Stimulated activated CD4-positive, alpha-beta T cell treated with anti-CD3 and anti-CD28 coated beads, Interleukin-4, amount 100 ng/mL, for 48 hours (primary cell): Measurements from ENCODE around the gene TESMIN.

Experiments
- DNase-seq, 2 donors: peaks; one replicate each; pipeline ENCODE4 v3.0.0-alpha.2; 2020; ENCODE audit warnings: low read depth in 2 of 2

Gene TESMIN

DNA sequence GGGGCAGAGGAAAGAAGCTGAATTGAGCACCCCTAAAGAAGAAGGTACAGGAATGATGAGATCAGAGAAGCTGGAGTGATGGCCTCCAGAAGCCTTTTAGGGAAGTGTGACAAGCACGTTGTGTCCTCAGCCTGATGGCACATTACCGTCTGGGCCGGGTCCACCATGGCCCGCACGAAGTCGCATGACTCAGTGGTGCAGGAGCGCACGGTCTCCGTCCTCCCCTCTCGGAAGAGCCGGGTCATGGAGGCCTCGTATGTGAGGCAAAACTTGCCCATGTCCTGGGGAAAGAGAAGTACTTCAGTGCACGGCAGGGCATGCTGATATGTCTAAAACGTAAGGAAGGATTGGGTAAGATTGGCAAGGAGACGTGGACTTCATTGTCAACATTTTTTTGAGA is 11.2 kb upstream of the TESMIN start:
- DNase-seq = no peak

DNA sequence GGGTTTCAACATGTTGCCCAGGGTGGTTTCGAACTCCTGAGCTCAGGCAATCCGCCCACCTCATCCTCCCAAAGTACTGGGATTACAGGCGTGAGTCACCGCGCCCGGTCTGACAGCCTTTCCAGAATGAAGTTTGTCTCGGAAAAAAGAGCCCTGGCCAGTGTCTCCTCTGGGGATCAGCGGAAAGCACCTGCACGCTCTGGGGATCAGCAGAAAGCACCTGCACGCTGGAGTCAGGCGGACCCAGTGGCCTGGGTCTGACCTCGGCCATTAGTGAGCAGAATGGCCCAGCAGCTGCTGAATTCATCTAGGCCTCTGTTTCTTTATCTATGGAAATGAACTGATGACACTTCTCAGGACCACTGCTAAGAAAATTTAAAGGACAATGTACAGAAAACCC is 10.5 kb upstream of the TESMIN start:
- DNase-seq = no peak

DNA sequence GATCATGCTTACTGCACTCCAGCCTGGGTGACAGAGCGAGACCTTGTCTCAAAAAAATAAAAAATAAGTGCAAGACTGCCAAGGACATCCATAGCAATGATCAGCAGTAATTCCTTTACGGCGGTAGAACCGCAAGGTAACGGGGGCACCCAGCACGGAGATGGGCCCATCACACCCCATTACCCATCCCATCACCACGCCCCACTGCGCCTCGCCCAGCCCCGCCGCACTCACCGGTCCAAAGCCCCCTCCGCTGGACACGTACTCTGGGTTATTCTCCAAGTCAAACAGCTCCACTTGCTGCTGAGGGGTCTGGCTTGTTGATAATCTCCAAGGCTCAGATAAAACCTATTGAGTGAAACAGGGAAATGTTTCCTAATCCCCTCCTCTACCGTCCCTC is 8.7 kb upstream of the TESMIN start:
- no peak for DNase-seq

DNA sequence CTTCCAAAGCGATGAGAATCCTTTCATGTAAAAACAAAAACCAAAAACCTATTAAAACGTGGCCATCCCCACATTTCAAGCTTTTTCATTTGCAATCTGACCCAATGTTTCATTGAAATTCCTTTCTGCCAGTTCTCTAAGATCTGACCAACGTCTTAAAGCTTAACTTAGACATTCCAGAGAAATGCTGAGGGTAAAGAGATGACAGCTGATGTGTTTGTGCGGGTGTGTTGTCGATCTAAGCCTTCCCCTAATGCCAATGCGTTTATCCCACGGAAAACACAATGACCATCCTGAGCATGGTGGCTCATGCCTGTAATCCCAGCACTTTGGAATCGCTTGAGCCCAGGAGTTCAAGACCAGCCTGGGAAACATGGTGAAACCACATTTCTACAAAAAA is 6.4 kb upstream of the TESMIN start:
- no peak for DNase-seq

DNA sequence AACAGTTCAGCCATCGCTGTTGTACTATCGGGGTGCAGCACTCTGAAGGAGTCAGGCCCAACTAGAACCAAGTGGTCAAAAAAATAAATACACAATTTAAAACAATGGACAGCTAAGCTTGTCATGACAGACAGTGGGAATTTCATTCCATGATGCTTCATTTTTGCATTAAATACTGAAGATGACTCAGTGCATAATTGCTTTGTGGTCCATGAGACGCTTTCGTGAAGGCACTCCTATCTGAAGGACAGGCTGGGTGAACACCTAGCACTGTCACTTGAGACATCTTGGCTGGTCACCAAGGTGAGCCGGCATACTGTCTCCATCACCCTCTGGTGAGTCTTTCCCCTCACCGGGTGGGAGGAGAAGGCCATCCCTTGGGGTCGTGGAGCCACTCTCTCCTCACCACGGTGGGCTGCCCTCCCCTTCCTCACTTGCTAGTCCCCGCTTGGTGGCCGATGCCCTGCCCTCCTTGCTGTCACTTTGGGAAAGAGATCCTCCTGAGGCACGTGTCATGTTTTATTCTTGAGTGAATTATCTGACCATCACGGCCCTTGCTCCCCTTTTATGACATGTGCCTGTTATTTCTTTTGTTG is 4.9 kb upstream of the TESMIN start:
- DNase-seq = no peak

DNA sequence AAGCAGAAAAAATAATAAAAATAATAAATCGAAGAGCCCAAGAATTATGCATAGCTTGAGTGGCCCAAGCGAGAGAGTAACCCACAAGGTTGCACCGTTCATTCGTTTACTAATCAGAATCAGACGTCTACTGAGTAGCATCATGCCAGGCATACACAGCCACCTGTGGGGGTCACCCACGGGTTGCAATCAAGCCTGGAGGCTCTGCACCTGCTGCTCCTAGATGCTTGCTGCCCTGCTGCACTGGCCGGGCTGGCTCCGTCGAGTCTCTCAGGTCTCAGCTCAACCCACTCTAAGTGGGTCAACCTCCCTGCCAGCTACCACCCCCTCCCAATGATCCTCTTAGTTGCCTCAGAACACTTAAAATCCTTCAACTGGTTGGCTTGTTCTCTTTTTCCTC is 2.0 kb upstream of the TESMIN start:
- DNase-seq = no peak

DNA sequence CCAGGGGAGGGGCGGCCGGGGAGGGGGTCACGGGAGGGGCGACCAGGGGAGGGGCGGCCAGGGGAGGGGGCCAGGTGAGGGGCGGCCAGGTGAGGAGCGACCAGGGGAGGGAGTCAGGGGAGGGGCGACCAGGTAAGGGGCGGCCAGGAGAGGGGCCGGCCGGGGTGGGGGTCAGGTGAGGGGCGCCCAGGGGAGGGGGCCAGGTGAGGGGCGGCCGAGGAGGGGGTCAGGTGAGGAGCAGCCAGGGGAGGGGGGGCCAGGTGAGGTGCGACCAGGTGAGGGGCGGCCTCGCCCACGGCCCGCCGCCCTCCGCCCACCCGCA is 355 bp downstream of the TESMIN start:
- no peak for DNase-seq

DNA sequence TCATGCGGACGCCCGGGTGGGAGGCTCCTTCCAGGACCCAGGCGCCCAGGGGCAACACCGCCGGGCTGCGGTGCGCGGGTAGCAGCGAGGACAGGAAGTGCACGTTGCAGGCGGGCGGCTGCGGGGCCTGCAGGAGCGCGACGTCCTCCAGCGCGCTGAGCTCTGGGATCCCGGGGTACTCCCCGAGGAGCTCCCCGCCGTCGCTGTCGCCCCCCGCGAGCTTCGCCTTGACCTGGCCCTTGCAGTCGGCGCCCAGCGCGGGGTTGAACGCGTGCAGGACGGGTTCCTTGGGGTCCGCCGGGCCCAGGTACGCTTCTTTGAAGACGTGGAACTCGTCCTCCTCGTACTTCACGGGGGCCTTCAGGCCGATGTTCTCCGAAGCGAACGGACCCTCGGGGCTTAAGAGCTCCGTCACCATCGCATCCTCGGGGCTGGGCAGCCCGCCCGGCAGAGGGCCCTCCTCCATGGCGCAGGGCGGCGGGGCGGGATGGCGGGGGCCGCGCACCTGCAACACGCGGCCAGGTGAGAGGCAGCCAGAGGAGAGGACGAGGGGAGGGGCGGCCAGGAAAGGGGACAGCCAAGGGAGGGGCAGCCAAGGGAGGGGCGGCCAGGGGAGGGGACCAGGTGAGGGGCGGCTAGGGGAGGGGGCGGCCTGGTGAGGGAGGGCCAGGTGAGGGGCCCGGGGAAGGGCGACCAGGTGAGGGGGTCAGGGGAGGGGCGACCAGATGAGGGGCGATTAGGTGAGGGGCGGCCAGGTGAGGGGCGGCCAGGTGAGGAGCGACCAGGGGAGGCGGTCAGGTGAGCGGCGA is 921 bp downstream of the TESMIN start:
- DNase-seq = no peak

DNA sequence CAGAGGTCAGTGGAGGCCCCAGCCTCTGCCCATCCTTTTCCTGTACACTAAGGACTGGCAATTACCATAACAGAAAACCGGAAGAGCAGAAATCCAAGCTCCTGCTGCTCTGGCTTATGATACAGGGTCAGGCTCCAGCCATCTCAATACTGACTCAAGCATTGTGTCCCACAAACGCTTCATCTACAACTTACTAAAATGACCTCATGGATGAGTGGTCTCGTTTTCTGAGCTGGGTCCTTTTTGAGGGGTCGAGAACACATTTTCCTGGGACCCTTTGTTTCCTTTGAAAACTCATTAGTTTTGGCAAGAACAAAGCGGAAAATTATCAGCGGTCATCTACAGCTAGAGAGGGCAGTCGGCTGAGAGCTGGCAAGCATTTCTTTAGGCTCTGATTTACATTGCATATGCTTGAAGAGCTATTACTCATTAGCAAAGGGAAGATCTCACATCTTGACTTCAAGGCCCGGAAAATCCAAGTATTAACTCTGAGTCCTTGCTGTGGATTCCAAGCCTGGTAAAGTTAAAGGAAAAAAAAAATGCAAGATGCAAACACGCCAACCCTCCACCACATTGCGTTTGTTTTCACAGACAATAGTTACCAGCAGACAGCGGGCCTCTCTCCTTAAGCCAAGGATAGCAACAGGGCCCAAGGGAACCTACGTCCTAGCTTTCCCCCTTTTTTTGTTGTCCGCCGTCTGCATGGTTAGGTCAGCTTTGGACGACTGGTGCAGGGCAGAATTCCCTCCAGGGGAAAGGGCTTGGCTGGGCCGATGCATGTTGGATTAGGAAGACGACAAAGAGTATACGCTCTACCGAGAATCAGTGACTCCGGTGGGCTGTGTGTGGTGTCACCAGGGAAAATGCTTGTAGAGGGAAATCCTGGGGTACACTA is 1.8 kb downstream of the TESMIN start:
- DNase-seq = no peak

DNA sequence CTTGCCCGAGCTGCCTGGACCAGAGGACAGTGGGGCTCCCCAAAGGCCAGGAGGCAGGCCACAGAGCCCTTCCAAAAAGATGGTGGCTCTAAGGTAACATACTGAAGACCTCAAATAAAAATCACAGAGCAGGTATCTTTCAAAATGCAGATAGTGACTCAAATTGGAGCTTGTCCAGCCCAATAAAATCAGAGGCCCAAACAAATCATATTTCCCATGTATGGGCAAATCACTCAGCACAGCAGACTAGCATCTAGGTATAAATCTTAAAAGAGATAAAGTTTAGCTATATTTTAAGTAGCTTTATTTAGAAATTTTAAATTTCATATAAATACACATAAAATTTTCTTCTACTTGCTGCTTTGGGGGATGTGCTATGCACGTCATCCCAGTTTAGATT is 3.3 kb downstream of the TESMIN start:
- no peak for DNase-seq

DNA sequence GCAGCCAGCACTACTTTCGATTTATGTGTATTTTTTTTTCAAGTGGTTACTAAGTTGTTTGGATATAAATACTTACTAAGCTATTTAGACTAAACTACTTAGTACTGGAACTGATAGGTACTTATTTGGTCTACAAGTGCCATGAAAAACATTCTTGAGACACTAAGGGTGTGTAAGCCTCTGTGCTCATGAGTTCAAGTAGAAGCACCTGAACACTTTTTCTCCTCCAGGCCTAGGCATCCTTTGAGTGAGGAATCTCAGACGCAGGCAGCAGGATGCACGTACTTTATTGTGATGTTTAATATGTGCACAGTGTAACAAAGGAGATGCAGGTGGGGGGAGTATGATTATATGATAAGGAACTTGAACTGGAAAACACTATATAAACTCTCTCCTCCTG is 7.8 kb downstream of the TESMIN start:
- no peak for DNase-seq

DNA sequence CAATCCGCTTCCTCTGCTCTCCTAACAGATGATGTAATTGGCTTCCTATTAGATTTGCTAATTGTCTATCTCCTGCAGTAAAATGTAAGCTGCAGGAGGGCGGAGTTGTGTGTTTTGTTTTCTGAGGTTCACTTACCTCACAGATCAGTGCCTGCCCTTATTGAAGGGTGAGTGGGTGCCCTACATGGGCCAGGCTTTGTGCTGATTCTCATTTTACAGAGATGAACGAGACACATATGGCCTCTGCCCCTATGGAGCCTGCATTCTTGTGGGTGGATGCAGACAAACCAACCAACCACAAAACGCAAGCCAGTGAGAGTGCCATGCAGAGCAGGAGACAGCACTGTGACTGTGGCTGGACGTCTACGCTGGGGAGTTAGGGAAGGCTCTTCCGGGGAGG is 9.9 kb downstream of the TESMIN start:
- DNase-seq = no peak

DNA sequence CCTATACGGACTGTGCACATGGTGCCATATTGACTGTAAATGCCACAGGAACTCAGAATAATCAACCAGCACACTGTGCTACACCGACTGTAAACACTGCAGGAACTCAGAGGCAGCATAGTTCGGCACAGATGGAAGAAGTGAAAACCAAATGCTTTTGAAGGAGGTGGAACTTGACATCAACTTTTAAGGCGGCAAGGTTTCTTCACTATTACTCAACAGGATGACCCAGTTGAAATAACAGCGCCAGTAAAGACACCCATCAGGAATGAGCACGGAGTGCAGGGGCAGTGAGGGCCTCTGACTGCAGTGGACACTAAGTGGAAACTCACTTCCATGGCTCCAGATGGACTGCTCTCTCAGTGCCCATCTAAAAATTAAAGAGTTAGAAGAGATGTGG is 15.7 kb downstream of the TESMIN start:
- no peak for DNase-seq

DNA sequence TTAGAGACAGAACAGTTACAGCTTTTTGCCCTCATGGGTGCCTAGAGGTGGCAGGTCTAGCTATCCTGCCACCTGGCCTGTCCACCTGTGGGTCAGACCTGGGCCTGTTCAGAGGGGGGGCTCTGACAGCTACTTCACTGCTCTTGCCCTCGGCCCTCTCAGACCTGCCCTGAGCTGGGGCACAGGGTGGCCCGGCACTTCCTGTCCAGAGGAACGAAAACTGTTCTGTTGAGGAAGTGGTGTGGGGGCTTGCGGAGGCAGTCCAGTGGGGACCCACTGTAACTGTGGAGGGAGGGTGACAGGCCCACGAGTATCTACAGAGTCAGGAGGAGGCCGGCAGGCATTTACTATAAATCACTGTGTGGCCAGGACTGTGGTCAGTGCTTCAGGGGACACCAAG is 16.2 kb downstream of the TESMIN start:
- no peak for DNase-seq

DNA sequence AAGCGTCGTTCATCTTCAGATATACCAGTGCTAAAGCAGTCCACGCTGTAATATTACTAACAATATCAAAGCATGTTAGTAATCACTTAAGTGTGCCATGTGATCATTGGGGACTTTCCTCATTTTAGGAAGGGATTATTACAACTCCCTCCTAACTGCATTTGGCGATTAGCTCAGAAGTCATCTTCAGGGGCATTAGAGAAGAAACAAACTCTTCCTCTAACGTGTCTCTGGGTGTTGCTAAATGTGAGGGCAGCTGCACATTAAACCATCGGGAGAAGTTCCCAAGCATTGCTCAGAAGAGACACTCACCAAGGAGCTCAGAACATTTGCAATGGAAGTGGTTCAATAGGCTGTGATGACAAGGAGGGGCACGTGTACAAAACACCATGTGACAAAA is 17.2 kb downstream of the TESMIN start:
- DNase-seq = no peak

DNA sequence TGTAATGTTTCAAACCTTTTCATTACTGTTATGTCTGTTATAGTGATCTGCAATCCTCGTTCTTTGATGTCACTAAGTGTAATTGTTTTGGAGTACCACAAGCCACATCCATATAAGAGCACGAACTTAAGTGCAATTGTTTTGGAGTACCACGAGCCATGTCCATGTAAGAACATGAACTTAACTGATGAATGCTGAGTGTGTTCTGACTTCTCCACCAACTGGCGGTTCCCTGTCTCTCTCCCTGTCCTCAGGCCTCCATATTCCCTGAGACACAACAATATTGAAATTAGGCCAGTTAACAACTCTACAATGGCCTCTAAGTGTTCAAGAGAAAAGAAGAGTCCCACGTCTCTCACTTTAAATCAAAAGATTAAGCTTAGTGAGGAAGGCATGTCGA is 23.5 kb downstream of the TESMIN start:
- no peak for DNase-seq

DNA sequence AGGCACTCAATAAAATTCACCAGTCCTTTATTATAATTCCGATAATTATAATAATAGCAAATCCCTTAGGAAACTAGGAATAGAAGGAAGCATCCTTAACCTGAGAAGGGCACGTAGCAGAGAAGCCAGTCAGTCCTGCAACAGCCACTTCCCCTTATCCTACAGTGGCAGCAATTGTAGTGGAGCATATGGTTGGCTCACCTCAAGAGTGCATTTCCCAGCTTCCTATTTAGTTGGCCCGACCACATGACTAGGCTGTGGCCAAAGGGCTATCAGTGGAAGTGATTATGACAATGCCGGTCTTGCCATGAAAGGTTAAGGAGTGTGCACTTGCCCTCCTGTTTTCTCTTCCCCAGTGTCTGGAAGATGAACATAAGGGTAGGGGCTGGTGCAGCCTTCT is 27.0 kb downstream of the TESMIN start:
- DNase-seq = no peak

DNA sequence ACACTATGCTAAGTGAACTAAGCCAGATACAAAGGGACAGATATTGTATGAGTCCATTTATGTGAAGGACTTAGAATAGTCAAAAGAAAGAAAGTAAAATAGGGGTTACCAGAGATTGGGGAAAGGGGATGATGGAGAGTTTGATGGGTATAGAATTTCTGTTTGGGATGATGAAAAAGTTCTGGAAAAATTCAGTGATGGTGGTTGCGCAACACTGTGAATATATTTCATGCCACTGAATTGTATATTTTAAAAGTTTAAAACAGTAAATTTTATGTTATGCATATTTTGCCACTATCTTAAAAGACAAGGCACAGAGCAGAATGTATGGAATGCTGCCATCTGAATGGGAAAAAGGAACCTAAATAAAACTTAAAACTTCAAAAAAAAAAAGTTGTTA is 29.2 kb downstream of the TESMIN start:
- no peak for DNase-seq

DNA sequence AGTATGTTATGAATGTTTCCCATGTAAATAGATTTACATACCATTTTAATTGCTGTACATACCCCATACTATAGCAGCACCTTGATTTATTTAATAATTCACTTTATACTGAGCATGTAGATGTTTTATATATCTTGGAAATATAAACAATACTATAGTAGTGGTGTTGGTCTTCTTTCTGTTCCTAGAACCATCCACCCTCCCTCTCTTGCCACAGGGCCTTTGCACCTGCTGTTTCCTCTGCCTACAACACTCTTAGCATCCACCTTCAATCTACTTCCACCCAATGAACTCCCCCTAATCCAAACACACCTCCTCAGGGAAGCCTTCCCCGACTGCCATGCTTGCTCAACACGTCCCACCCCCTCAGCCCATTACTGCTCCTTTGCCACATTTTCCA is 30.2 kb downstream of the TESMIN start:
- no peak for DNase-seq

DNA sequence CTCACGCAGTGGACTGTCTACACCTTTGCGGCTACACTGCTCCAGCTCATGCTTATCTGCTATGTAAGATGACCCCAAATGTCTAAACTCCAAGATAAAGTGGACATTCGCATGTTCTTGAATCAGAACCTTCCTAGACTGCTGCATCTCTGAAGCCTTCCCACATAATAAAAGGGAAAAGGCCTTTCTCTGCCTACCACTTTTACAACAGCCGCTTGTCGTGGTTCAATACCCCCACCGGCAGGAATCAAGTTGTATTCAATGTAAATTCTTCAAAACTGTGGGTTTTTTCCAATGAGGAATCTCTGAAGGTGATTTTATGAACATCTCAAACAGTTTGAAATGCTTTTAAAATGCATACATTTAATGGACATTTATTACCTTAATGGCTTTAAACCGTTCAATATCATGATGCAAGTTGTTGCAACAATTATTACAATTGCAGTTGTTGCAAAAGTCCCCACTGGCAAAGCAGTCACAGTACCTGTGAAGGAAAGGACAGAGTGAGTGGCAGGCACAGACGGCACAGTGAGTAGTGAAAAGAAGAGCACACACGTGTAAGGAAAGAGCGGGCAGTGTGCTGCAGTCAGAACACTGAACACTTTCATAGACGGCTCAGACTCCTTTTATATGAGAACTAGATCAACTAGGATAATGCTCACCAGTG is 35.7 kb downstream of the TESMIN start:
- no peak for DNase-seq

DNA sequence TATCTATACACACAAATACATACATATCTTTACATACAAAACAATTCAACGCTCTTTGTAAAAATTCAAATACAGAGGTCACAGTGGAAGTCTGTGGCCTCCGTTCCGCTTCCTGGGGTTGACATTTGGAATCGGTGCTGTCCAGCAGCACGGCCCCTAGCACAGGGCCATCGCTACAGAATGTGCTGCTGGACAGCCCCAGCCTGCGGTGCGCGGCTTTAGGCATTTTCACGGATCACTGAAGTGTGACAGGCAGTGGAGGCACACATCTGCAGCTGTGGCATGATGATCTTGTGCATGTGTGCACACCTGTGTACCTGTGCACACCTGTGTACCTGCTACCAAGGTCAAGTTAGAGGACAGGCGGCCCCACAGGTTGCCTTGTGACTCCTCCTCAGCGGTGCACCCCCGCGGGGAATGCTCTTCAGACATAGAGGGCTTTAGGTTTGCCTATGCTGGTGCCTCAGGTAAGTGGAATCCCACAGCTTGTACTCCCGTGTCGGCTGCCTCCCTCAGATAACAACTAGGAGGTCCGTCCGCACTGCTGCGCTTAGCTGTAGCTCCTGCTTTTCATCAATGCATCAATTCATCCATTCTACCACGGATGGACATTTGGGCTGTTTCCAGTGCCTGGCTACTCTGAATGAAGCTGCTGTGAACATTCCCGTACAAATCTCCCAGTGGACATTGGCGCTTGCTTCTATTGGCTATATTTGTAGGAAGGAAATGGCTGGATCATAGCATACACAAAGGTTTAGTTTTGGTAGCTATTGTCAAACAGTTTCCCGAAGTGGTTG is 37.1 kb downstream of the TESMIN start:
- DNase-seq = no peak

DNA sequence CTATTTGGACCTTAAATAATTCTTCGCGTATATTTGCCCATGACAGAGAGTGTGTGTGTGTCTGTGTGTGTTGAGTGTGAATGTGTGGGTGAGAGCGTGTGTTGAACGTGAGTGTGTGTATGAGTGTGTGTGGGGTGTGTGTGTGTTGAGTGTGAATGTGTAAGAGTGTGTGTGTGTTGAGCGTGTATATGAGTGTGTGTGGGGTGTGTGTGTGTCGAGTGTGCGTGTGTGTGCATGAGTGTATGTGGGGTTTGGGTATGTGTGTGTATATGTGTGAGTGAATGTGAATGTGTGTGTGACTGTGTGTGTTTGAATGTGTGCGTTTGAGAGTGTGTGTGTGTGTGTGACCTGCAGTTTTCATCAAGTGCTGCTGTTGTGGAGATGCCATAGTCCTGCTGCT is 40.2 kb downstream of the TESMIN start:
- no peak for DNase-seq
